HEK293 (cell line): ENCODE data around the gene HIF3A.

ENCODE experiments used
- AEBP2 ChIP-seq: fragments of 450-650 bp; formaldehyde crosslinking; IDR thresholded peaks from 2 replicates; pipeline ENCODE4 v1.5.1; 2016; ENCODE audit warnings: missing biosample characterization, missing genetic modification characterization, borderline replicate concordance
- HOXA7 ChIP-seq: sonication (generic); formaldehyde crosslinking; IDR thresholded peaks from 2 replicates; pipeline ENCODE4 v1.8.1; 2022; ENCODE audit warnings: missing genetic modification reagents, borderline replicate concordance
- IKZF3 ChIP-seq: fragments of 450-650 bp; IDR thresholded peaks from 2 replicates; pipeline ENCODE4 v1.5.0; 2018; ENCODE audit warnings: missing biosample characterization, mild to moderate bottlenecking, missing genetic modification characterization, moderate library complexity
- INSM2 ChIP-seq: fragments of 450-650 bp; formaldehyde crosslinking; IDR thresholded peaks from 2 replicates; pipeline ENCODE4 v1.5.1; 2016; ENCODE audit warnings: missing biosample characterization, missing genetic modification characterization
- KLF1 ChIP-seq: fragments of 450-650 bp; formaldehyde crosslinking; IDR thresholded peaks from 2 replicates; pipeline ENCODE4 v1.5.1; 2016; ENCODE audit warnings: missing biosample characterization, missing genetic modification characterization
- PATZ1 ChIP-seq: fragments of 450-650 bp; formaldehyde crosslinking; IDR thresholded peaks from 2 replicates; pipeline ENCODE4 v1.5.1; 2016; ENCODE audit warnings: missing biosample characterization, missing genetic modification characterization
- PRDM4 ChIP-seq: fragments of 450-650 bp; formaldehyde crosslinking; IDR thresholded peaks from 2 replicates; pipeline ENCODE4 v1.5.1; 2017; ENCODE audit warnings: missing biosample characterization, missing genetic modification characterization
- SETDB1 ChIP-seq: IDR thresholded peaks from one replicate; pipeline ENCODE4 v1.6.1; 2017; ENCODE audit warnings: mild to moderate bottlenecking, low read length, moderate library complexity, mixed read lengths; ENCODE audit not compliant: insufficient read length
- SP7 ChIP-seq: fragments of 450-650 bp; formaldehyde crosslinking; IDR thresholded peaks from 2 replicates; pipeline ENCODE4 v1.5.1; 2016; ENCODE audit warnings: missing biosample characterization, missing genetic modification characterization
- TCF7L2 ChIP-seq: IDR thresholded peaks from 2 replicates; pipeline ENCODE4 v1.6.1; 2011; ENCODE audit warnings: low read depth, mild to moderate bottlenecking, inconsistent platforms, low read length, moderate library complexity, borderline replicate concordance
- ZBTB20 ChIP-seq: fragments of 450-650 bp; formaldehyde crosslinking; IDR thresholded peaks from 2 replicates; pipeline ENCODE4 v1.5.1; 2016; ENCODE audit warnings: missing biosample characterization, missing genetic modification characterization
- ZBTB7A ChIP-seq: fragments of 450-650 bp; formaldehyde crosslinking; IDR thresholded peaks from 2 replicates; pipeline ENCODE4 v1.5.1; 2016; ENCODE audit warnings: low read depth, missing biosample characterization, missing genetic modification characterization
- ZFHX2 ChIP-seq: fragments of 450-650 bp; formaldehyde crosslinking; conservative IDR thresholded peaks from 2 replicates; pipeline ENCODE4 v1.5.1; 2016; ENCODE audit warnings: missing biosample characterization, missing genetic modification characterization
- ZFP37 ChIP-seq: fragments of 450-650 bp; formaldehyde crosslinking; IDR thresholded peaks from 2 replicates; pipeline ENCODE4 v1.5.1; 2016; ENCODE audit warnings: missing biosample characterization, missing genetic modification characterization
- ZNF175 ChIP-seq: fragments of 450-650 bp; formaldehyde crosslinking; IDR thresholded peaks from 2 replicates; pipeline ENCODE4 v1.5.1; 2016; ENCODE audit warnings: missing biosample characterization, missing genetic modification characterization
- ZNF211 ChIP-seq: fragments of 450-650 bp; formaldehyde crosslinking; IDR thresholded peaks from 2 replicates; pipeline ENCODE4 v1.5.1; 2016; ENCODE audit warnings: low read depth, missing biosample characterization, missing genetic modification characterization
- ZNF311 ChIP-seq: fragments of 450-650 bp; formaldehyde crosslinking; IDR thresholded peaks from 2 replicates; pipeline ENCODE4 v1.5.1; 2017; ENCODE audit warnings: missing biosample characterization, missing genetic modification characterization, borderline replicate concordance
- ZNF416 ChIP-seq: fragments of 450-650 bp; formaldehyde crosslinking; IDR thresholded peaks from 2 replicates; pipeline ENCODE4 v1.5.1; 2016; ENCODE audit warnings: missing biosample characterization, missing genetic modification characterization
- ZNF530 ChIP-seq: fragments of 450-650 bp; formaldehyde crosslinking; IDR thresholded peaks from 2 replicates; pipeline ENCODE4 v1.5.1; 2016; ENCODE audit warnings: low read depth, missing biosample characterization, missing genetic modification characterization
- ZNF558 ChIP-seq: fragments of 450-650 bp; formaldehyde crosslinking; IDR thresholded peaks from 2 replicates; pipeline ENCODE4 v1.5.1; 2016; ENCODE audit warnings: missing biosample characterization, missing genetic modification characterization
- ZNF654 ChIP-seq: fragments of 450-650 bp; formaldehyde crosslinking; IDR thresholded peaks from 2 replicates; pipeline ENCODE4 v1.5.1; 2016; ENCODE audit warnings: low read depth, missing biosample characterization, missing genetic modification characterization
- ZNF658 ChIP-seq: fragments of 450-650 bp; formaldehyde crosslinking; IDR thresholded peaks from 2 replicates; pipeline ENCODE4; 2016; ENCODE audit warnings: missing biosample characterization, missing genetic modification characterization
- ZNF701 ChIP-seq: fragments of 450-650 bp; formaldehyde crosslinking; IDR thresholded peaks from 2 replicates; pipeline ENCODE4 v1.5.1; 2016; ENCODE audit warnings: missing biosample characterization, missing genetic modification characterization
- ZNF791 ChIP-seq: fragments of 450-650 bp; formaldehyde crosslinking; IDR thresholded peaks from 2 replicates; pipeline ENCODE4 v1.5.1; 2016; ENCODE audit warnings: missing biosample characterization, missing genetic modification characterization
- ZNF843 ChIP-seq: fragments of 450-650 bp; formaldehyde crosslinking; IDR thresholded peaks from 2 replicates; pipeline ENCODE4 v1.5.1; 2016; ENCODE audit warnings: missing biosample characterization, missing genetic modification characterization
- ZSCAN16 ChIP-seq: fragments of 450-650 bp; formaldehyde crosslinking; IDR thresholded peaks from 2 replicates; pipeline ENCODE4 v1.5.1; 2016; ENCODE audit warnings: missing biosample characterization, missing genetic modification characterization
- ZSCAN30 ChIP-seq: fragments of 450-650 bp; IDR thresholded peaks from 2 replicates; pipeline ENCODE4 v1.5.1; 2018; ENCODE audit warnings: missing biosample characterization, mild to moderate bottlenecking, missing genetic modification characterization, moderate library complexity
- TF ChIP-seq, protein P1 (sequence below): fragments of 450-650 bp; formaldehyde crosslinking; IDR thresholded peaks from 2 replicates; pipeline ENCODE4 v1.5.0; 2017; ENCODE audit warnings: missing biosample characterization, missing genetic modification characterization, borderline replicate concordance
- TF ChIP-seq, protein P2 (sequence below): fragments of 450-650 bp; formaldehyde crosslinking; IDR thresholded peaks from 2 replicates; pipeline ENCODE4 v1.5.1; 2016; ENCODE audit warnings: missing biosample characterization, missing genetic modification characterization

HIF3A gene

GRCh38 chr19:46299004-46299509 is 2.2 kb downstream of the HIF3A start (continued):
- TF ChIP-seq TCF7L2 (no peak), SETDB1 (no peak), ZSCAN16 (tag by site-specific recombination) (no peak), SP7 (tag by site-specific recombination) (peak; percentile 71), ZFHX2 (peak; percentile 76), HOXA7 (CRISPR knock-in tag) (no peak), ZNF843 (tag by site-specific recombination) (peak; percentile 38), PRDM4 (tag by site-specific recombination) (peak; percentile 37; the same call in 1 of the 2 replicates), ZBTB20 (tag by site-specific recombination) (peak; percentile 12; the same call in 1 of the 2 replicates), ZNF175 (tag by site-specific recombination) (no peak), ZNF530 (tag by site-specific recombination) (no peak), PATZ1 (peak; percentile 96), ZNF211 (tag by site-specific recombination) (no peak), ZBTB7A (tag by site-specific recombination) (no peak), ZNF701 (no peak), KLF1 (tag by site-specific recombination) (peak; percentile 90), IKZF3 (tag by site-specific recombination) (peak; percentile 85), ZSCAN30 (tag by site-specific recombination) (peak; percentile 52; the same call in 1 of the 2 replicates), INSM2 (tag by site-specific recombination) (no peak), ZNF658 (no peak), ZNF654 (tag by site-specific recombination) (no peak), AEBP2 (tag by site-specific recombination) (no peak), ZNF558 (no peak), ZFP37 (no peak), ZNF311 (tag by site-specific recombination) (no peak), ZNF416 (tag by site-specific recombination) (no peak), ZNF791 (no peak)
- TF ChIP-seq, protein P1, sequence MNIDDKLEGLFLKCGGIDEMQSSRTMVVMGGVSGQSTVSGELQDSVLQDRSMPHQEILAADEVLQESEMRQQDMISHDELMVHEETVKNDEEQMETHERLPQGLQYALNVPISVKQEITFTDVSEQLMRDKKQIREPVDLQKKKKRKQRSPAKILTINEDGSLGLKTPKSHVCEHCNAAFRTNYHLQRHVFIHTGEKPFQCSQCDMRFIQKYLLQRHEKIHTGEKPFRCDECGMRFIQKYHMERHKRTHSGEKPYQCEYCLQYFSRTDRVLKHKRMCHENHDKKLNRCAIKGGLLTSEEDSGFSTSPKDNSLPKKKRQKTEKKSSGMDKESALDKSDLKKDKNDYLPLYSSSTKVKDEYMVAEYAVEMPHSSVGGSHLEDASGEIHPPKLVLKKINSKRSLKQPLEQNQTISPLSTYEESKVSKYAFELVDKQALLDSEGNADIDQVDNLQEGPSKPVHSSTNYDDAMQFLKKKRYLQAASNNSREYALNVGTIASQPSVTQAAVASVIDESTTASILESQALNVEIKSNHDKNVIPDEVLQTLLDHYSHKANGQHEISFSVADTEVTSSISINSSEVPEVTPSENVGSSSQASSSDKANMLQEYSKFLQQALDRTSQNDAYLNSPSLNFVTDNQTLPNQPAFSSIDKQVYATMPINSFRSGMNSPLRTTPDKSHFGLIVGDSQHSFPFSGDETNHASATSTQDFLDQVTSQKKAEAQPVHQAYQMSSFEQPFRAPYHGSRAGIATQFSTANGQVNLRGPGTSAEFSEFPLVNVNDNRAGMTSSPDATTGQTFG (tag by site-specific recombination): no peak
- TF ChIP-seq, protein P2, sequence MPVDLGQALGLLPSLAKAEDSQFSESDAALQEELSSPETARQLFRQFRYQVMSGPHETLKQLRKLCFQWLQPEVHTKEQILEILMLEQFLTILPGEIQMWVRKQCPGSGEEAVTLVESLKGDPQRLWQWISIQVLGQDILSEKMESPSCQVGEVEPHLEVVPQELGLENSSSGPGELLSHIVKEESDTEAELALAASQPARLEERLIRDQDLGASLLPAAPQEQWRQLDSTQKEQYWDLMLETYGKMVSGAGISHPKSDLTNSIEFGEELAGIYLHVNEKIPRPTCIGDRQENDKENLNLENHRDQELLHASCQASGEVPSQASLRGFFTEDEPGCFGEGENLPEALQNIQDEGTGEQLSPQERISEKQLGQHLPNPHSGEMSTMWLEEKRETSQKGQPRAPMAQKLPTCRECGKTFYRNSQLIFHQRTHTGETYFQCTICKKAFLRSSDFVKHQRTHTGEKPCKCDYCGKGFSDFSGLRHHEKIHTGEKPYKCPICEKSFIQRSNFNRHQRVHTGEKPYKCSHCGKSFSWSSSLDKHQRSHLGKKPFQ (tag by site-specific recombination): no peak
